SK-N-SH (cell line): Measurements from ENCODE around the gene NOD1. TPM values are rescaled to one million over a fixed set of nuclear protein-coding genes. Genes with fewer than 3 reads are reported as not detected.

Source experiments
- CTCF ChIA-PET: fragments of 300-600, 350-600 bp; formaldehyde crosslinking; extraction: SDS; loops from one replicate; lab custom pipeline; 2021; lab: Yijun Ruan, JAX
- POLR2A ChIA-PET: fragments of 350-600 bp; sonication (Branson Sonifier 250); formaldehyde crosslinking; extraction: SDS; loops from one replicate; lab custom pipeline; 2020; ENCODE audit warnings: antibody characterized with exemption, inconsistent platforms; lab: Yijun Ruan, JAX
- DNase-seq: peaks from one replicate; pipeline ENCODE4 v3.0.0; 2012
- H2AFZ ChIP-seq: fragments of 200-600 bp; sonication (generic); 2 replicates; pipeline ENCODE4 v1.8.1; 2016; ENCODE audit warnings: antibody characterized with exemption, mild to moderate bottlenecking, low read depth
- H3F3A ChIP-seq: fragments of 200-600 bp; sonication (generic); replicated peaks from 2 replicates; pipeline ENCODE3; 2016; ENCODE audit warnings: antibody characterized with exemption, mild to moderate bottlenecking; ENCODE audit not compliant: insufficient read depth
- H3K27ac ChIP-seq, 2 experiments: fragments of 200-500 bp in 1 of 2; fragments of 200-600 bp in 1 of 2; sonication (Bioruptor generic) in 1 of 2; sonication (generic), shearing (Covaris generic) in 1 of 2; 2 replicates each; pipeline versions ENCODE4 v1.5.1 to v1.6.1; 2014 to 2016; ENCODE audit warnings: low read depth in 2 of 2, inconsistent platforms in 1 of 2, low read length in 1 of 2, mild to moderate bottlenecking in 1 of 2, mixed read lengths in 1 of 2
- H3K27me3 ChIP-seq: fragments of 200-600 bp; sonication (generic), shearing (Covaris generic); 2 replicates; pipeline ENCODE4 v1.6.1; 2016; ENCODE audit warnings: mixed run types; ENCODE audit not compliant: insufficient read depth
- H3K36me3 ChIP-seq, 2 experiments: fragments of 200-500 bp in 1 of 2; fragments of 200-600 bp in 1 of 2; sonication (Bioruptor generic) in 1 of 2; sonication (generic) in 1 of 2; replicated peaks in 1 of 2; 2 replicates each; pipeline versions ENCODE3 to v1.5.1; 2014 to 2016; ENCODE audit warnings: low read length in 1 of 2, mild to moderate bottlenecking in 1 of 2; ENCODE audit not compliant: insufficient read depth in 2 of 2, control insufficient read depth in 1 of 2
- H3K4me1 ChIP-seq, 2 experiments: fragments of 200-500 bp in 1 of 2; fragments of 200-600 bp in 1 of 2; sonication (Bioruptor generic) in 1 of 2; sonication (generic), shearing (Covaris generic) in 1 of 2; 2 replicates each; pipeline versions ENCODE4 v1.5.1 to v1.6.1; 2014 to 2016; ENCODE audit warnings: low read depth in 1 of 2, low read length in 1 of 2, mixed run types in 1 of 2; ENCODE audit not compliant: insufficient read depth in 2 of 2, control insufficient read depth in 1 of 2
- H3K4me2 ChIP-seq: fragments of 200-600 bp; sonication (generic), shearing (Covaris generic); 2 replicates; pipeline ENCODE4 v1.6.1; 2017; ENCODE audit warnings: mixed run types
- H3K4me3 ChIP-seq, 2 experiments: fragments of 200-500 bp in 1 of 2; fragments of 200-600 bp in 1 of 2; sonication (Bioruptor generic) in 1 of 2; sonication (generic), shearing (Covaris generic) in 1 of 2; 2 replicates each; pipeline versions ENCODE4 v1.5.1 to v1.8.1; 2014 to 2016; ENCODE audit warnings: low read depth in 2 of 2, inconsistent platforms in 1 of 2, low read length in 1 of 2, mild to moderate bottlenecking in 1 of 2, mixed read lengths in 1 of 2, moderate library complexity in 1 of 2
- H3K79me2 ChIP-seq: fragments of 200-600 bp; sonication (generic); 2 replicates; pipeline ENCODE4 v1.8.1; 2017; ENCODE audit warnings: mild to moderate bottlenecking; ENCODE audit not compliant: insufficient read depth
- H3K9ac ChIP-seq: fragments of 200-600 bp; sonication (generic); 2 replicates; pipeline ENCODE4 v1.6.1; 2017; ENCODE audit warnings: mixed run types
- H3K9me2 ChIP-seq: fragments of 200-600 bp; sonication (generic); 2 replicates; pipeline ENCODE4 v1.6.1; 2017; ENCODE audit warnings: mixed run types
- H3K9me3 ChIP-seq: fragments of 200-600 bp; sonication (generic); 2 replicates; pipeline ENCODE4 v1.6.1; 2017; ENCODE audit warnings: mixed run types, mild to moderate bottlenecking, moderate library complexity
- H4K20me1 ChIP-seq: fragments of 200-600 bp; sonication (generic); 2 replicates; pipeline ENCODE4 v1.6.1; 2017; ENCODE audit warnings: mild to moderate bottlenecking, mixed run types; ENCODE audit not compliant: insufficient read depth
- CTCF ChIP-seq: fragments of 200-600 bp; sonication (generic); IDR thresholded peaks from 2 replicates; pipeline ENCODE4 v1.6.1; 2017; ENCODE audit warnings: antibody characterized with exemption, mild to moderate bottlenecking, moderate library complexity
- ELF1 ChIP-seq: IDR thresholded peaks from 2 replicates; pipeline ENCODE4 v1.4.0; 2012
- FOSL2 ChIP-seq: IDR thresholded peaks from 2 replicates; pipeline ENCODE4 v1.4.0; 2012; ENCODE audit warnings: low read depth, mild to moderate bottlenecking, moderate library complexity, borderline replicate concordance
- FOXJ3 ChIP-seq: sonication (generic); formaldehyde crosslinking; IDR thresholded peaks from 2 replicates; pipeline ENCODE4 v1.5.1; 2020; ENCODE audit warnings: mild to moderate bottlenecking, missing genetic modification reagents
- GABPA ChIP-seq: IDR thresholded peaks from 2 replicates; pipeline ENCODE4 v1.4.0; 2012; ENCODE audit warnings: low read depth, mild to moderate bottlenecking
- GATA2 ChIP-seq: sonication (generic); formaldehyde crosslinking; IDR thresholded peaks from 2 replicates; pipeline ENCODE4 v1.5.0; 2020; ENCODE audit warnings: mild to moderate bottlenecking, missing genetic modification reagents
- MAX ChIP-seq: IDR thresholded peaks from 2 replicates; pipeline ENCODE4 v1.4.0; 2012; ENCODE audit warnings: low read depth
- MEF2A ChIP-seq: IDR thresholded peaks from 2 replicates; pipeline ENCODE4 v1.4.0; 2012; ENCODE audit warnings: low read depth, borderline replicate concordance
- NFIC ChIP-seq: IDR thresholded peaks from 2 replicates; pipeline ENCODE4 v1.4.0; 2012; ENCODE audit warnings: borderline replicate concordance
- NRF1 ChIP-seq: IDR thresholded peaks from 2 replicates; pipeline ENCODE4 v1.6.1; 2012; ENCODE audit warnings: low read depth, mild to moderate bottlenecking, low read length
- PBX3 ChIP-seq: IDR thresholded peaks from 2 replicates; pipeline ENCODE4; 2012
- POLR2AphosphoS5 ChIP-seq: IDR thresholded peaks from 2 replicates; pipeline ENCODE4 v1.6.1; 2012; ENCODE audit warnings: low read depth, low read length
- RAD21 ChIP-seq: IDR thresholded peaks from 2 replicates; pipeline ENCODE4 v1.6.1; 2012; ENCODE audit warnings: mild to moderate bottlenecking, low read length
- RFX5 ChIP-seq: IDR thresholded peaks from 2 replicates; pipeline ENCODE4 v1.6.1; 2012; ENCODE audit warnings: mild to moderate bottlenecking, improper control_type of control experiment, low read length
- SMC3 ChIP-seq: IDR thresholded peaks from 2 replicates; pipeline ENCODE4 v1.6.1; 2012; ENCODE audit warnings: low read depth, low read length, improper control_type of control experiment
- TEAD4 ChIP-seq: IDR thresholded peaks from 2 replicates; pipeline ENCODE4 v1.4.0; 2012; ENCODE audit warnings: mild to moderate bottlenecking, borderline replicate concordance; ENCODE audit not compliant: insufficient read depth
- USF1 ChIP-seq: IDR thresholded peaks from 2 replicates; pipeline ENCODE4 v1.4.0; 2012; ENCODE audit warnings: low read depth, borderline replicate concordance
- USF2 ChIP-seq: fragments of 150-350 bp; IDR thresholded peaks from 2 replicates; pipeline ENCODE4 v1.6.1; 2017; ENCODE audit warnings: antibody characterized with exemption, low read length, low read depth, borderline replicate concordance
- YY1 ChIP-seq: IDR thresholded peaks from 2 replicates; pipeline ENCODE4 v1.4.0; 2012; ENCODE audit warnings: low read depth, mild to moderate bottlenecking
- ZBTB33 ChIP-seq: IDR thresholded peaks from 2 replicates; pipeline ENCODE4 v1.4.0; 2012; ENCODE audit warnings: low read depth, borderline replicate concordance
- WGBS: methylation state at CpG from one replicate; pipeline ENCODE4 v1.1.6; 2017; ENCODE audit warnings: low lambda C conversion rate; 5-methylcytosine and 5-hydroxymethylcytosine counted together
- polyA plus RNA-seq, 3 experiments: library from polyadenylated mRNA; depleted of rRNA; stranded (reverse); fragments of >200 nt; gene quantifications; 2 replicates each; pipeline ENCODE4 v1.2.3, GENCODE V29; 2012

Gene NOD1
- polyA plus RNA-seq, 1 of the 3 experiments (the other 2 are of a cell fraction) = 5.5 TPM

- TF ChIP-seq CTCF (peak; percentile 61), GABPA (peak; percentile 55), PBX3 (peak; percentile 50; the same call in 1 of the 2 replicates), POLR2AphosphoS5 (peak; percentile 61; the same call in 1 of the 2 replicates)
Measured at GRCh38 chr7:30469303-30469702, 9.3 kb downstream of the NOD1 start (continued).

GRCh38 chr7:30468791-30469190 lies 9.8 kb downstream of the NOD1 start:
- peak overlapping the region; percentile 14; the same call in 1 of the 2 replicates for H3K9ac ChIP-seq
- H3K9me2 ChIP-seq = no peaks in the 10 kb centered on the region
- H4K20me1 ChIP-seq = no peaks in the 10 kb centered on the region
- peak overlapping the region; percentile 56 for H2AFZ ChIP-seq
- ChIA-PET CTCF (interaction anchor here (0.5 to 2.5 kb wide), 9 partner anchors 10 to 409 kb away, joined by 3 to 13 read pairs (median 3); partner anchors contain the start of gene NOD1), POLR2A (interaction anchor here (1.3 kb wide), 1 partner anchor 9 kb away, joined by 5 read pairs; no protein-coding TSS in a partner anchor)
- peaks cover 14 to 87% of the 10 kb centered on the region in 2 experiments for H3K4me1 ChIP-seq
- peaks cover 31% of the 10 kb centered on the region for H3K79me2 ChIP-seq
- H3K9me3 ChIP-seq = no peaks in the 10 kb centered on the region
- H3K4me3 ChIP-seq = 0 out of 4 replicates have a peak overlapping the region, but pooled peaks of 1 of the 2 experiments have one; percentile 3
- no peaks in the 10 kb centered on the region for H3F3A ChIP-seq
- peak overlapping the region; percentile 81 to 98 for H3K27ac ChIP-seq
- peaks cover 0 to 2% of the 10 kb centered on the region in 2 experiments for H3K36me3 ChIP-seq
- WGBS = 97% methylated on average over 4 of the region's 4 CpGs
- no peaks in the 10 kb centered on the region for H3K27me3 ChIP-seq
- no peak for DNase-seq
- peak overlapping the region; percentile 57 for H3K4me2 ChIP-seq
- TF ChIP-seq ELF1 = no peak
- TF ChIP-seq MAX = no peak
- no peak for TF ChIP-seq USF2
- no peak for TF ChIP-seq SMC3
- TF ChIP-seq YY1 = no peak
- no peak for TF ChIP-seq FOXJ3 (CRISPR knock-in tag)
- no peak for TF ChIP-seq TEAD4
- no peak for TF ChIP-seq NRF1
- no peak for TF ChIP-seq ZBTB33
- TF ChIP-seq FOSL2 = no peak
- no peak for TF ChIP-seq PBX3
- no peak for TF ChIP-seq RFX5
- TF ChIP-seq RAD21 = no peak
- no peak for TF ChIP-seq USF1
- no peak for TF ChIP-seq MEF2A
- no peak for TF ChIP-seq GATA2 (CRISPR knock-in tag)
- no peak for TF ChIP-seq NFIC
